Measurements from ENCODE around the gene NRARP.

DNA sequence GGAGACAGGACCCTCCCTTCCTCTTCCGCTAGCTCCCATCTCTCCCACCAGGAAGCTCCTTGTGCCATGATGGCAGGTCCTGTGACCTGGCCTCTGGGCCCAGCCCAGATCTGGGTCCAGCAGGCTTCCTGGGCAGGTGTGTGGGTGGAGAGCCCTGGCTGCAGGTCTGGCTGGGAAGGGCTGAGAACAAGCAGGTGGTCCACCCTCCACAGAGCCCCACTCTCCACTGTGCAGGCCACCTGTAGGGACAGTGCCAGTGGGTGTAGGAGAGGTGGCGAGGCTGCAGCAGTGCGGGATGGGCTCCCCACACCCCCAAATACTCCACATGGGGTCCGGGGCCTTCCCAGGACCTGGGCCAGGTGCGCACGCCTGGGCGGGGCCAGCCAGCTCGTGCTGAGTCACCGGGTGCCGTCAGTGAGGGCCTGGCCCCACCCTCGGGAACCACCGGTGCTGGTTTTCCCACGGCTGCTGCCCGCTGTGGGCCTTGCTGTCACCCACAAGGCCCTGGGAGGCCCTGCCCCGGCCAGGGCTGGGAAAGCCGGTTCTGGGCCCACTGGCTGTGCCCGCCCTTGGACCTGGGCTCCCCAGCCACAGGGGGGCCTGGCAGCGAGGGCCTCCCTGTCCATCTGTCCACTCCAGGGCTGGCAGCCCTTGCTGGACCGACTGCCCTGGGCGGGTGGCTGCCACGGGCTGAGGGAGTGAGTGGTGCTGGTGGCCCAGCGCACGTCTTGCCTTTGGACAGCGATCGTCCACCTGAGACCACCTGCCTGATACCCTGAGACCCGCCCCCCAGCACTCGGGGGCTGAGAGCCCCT lies 9.3 kb upstream of the NRARP start:
- TF ChIP-seq, protein P1, sequence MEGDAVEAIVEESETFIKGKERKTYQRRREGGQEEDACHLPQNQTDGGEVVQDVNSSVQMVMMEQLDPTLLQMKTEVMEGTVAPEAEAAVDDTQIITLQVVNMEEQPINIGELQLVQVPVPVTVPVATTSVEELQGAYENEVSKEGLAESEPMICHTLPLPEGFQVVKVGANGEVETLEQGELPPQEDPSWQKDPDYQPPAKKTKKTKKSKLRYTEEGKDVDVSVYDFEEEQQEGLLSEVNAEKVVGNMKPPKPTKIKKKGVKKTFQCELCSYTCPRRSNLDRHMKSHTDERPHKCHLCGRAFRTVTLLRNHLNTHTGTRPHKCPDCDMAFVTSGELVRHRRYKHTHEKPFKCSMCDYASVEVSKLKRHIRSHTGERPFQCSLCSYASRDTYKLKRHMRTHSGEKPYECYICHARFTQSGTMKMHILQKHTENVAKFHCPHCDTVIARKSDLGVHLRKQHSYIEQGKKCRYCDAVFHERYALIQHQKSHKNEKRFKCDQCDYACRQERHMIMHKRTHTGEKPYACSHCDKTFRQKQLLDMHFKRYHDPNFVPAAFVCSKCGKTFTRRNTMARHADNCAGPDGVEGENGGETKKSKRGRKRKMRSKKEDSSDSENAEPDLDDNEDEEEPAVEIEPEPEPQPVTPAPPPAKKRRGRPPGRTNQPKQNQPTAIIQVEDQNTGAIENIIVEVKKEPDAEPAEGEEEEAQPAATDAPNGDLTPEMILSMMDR (IDR thresholded peaks at IDR 0.05; ENCODE audit: low read depth, low read length) = no peak
- no peak for TF ChIP-seq EZH2phosphoT487 (IDR thresholded peaks at IDR 0.05; ENCODE audit: low read depth)
